ENCODE measurements around the gene RIMS3. TPM values are rescaled to one million over a fixed set of nuclear protein-coding genes. Genes with fewer than 3 reads are reported as not detected.
A peak's percentile ranks its signal among the peaks of the same experiment; 100 is the strongest.

RIMS3 gene
- polyA plus RNA-seq, 10 donors, result 0.32 to 0.75 (median 0.62) TPM

DNA sequence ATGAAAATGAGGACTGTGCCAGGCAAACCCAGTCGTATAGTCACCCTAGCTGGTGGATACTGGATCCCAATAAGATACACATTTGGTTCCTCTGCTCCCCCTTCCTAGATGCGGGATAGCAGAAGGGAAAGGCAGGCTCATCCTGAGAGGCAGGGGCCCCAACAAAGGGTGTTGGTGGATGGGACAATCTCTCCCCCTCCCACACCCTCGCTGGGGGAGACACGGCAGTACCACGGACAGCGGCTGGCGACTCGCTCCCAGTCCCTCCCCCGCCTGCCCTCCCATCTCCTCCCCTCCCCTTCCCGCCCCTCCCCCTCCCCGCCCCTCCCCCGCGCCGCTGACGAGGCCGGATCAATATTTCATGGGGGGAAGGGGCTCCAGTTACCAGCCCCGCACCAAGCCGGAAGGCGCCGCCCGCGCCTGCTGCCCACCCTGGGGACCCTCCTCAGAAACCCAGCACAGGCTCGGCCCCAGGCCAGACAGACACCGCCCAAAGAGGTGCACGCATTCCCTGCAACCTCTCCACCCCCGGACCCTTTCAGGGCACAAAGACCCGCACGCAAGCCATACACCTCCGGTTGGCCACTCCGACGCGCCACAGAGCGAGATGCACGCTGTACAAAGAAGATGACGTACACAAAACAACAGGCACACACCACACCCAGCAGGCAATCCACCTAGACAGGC lies 11.5 kb downstream of the RIMS3 start:
- peak in 1 of 3 donors; percentile 41 for DNase-seq

DNA sequence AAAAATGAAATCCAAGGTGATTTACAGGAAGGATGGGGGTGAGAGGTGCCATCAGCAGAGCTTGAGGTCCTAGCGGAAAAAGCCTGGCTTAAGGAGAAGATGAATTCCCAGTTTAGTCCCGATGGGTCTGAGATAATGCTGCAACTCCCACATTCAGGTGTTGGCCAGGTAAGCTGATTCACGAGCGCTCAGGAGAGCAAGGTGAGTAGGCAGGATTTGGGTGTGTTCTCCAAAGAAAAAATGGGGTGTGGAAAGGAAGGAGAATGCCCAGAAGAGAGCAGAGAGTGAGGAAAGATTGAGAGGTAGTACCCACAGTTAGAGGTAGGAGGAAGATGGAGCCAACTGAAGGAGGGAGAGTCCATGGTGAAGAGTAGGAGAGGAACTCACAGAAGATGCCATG lies 12.5 kb downstream of the RIMS3 start:
- no peak for DNase-seq

DNA sequence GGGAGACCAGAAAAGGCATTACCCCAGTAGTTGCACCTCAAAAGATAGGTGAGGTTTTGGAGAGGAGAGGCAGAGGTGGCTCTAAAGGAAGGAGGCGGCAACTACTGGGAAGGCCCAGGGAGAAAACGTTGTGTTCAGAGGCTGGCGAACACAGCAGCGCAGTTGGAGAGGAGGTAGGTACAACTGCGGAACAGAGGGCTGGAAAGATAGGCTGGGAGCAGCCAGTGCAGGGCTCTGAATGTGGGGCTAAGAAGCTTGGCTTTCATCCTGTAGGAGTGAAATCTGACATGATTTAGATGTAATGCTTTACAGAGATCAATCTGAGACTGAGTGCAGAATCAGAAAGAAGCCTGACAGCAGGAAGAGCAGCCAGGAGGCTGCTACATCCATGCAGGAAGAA lies 13.0 kb downstream of the RIMS3 start:
- DNase-seq, result no peak

DNA sequence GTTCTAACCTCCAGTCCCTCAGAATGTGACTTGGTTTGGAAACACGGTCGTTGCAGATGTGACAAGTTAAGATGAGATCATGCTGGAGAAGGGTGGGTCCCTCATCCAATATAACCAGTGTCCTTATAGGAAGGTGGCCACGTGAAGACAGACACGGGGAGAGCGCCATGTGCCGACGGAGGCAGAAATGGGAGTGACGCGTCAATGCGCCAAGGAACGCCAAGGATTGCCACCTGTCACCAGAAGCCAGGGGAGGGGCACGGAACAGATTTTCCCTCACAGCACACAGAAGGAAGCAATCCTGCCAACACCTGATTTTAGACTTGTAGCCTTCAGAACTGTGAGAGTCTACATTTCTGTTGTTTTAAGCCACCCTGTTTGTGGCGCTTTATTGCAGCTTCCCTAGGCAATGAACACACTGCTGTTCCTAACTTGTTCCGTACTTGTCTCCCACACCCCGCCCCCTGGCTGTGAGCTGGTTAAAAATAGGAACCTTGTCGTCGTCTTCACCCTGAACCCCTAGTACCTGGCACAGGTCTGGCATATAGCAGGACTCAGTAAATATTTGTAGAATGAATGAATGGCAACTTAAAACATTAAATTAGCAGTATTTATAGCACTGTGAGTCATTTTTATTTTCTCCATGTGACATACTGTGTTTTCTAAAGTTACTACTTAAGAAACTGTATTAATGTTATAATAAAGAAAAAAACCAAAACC lies 14.2 kb downstream of the RIMS3 start:
- DNase-seq, result no peak

DNA sequence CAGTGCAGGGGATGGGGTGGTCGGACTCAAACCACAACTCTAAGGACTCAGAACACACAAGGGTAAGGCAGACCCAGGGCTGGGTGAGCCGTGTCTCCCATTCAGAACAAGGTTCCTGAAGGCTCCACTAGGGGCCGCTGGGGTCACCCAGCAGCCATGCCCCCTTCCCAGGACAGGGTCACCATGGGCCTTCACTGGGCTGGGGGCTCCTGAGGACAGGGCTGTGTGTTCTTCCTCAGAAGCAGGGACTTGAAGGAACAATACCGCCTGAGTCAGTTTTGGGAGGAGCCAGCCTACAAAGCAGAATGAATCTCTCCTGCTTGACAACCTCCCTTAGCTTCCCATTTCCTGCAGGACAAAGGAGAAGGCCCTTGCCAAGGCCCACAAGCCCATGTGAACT lies 15.4 kb downstream of the RIMS3 start:
- no peak for DNase-seq

DNA sequence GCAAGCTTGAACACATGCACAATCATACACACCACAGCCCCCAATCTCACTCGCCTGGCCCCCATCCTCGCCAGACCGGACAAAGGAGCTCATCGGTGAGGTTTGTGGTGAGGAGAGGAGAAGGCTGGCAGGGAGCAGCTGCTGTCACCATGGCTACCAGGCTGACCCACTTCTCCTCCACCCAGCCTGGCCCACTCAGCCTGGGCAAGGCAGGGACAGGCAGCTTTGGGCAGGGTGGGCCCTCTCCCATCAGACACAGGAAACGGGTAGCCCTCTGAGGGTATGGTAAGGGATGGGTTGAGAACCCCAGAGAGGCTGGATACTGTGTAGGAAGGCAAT lies 15.9 kb downstream of the RIMS3 start:
- DNase-seq, result no peak

DNA sequence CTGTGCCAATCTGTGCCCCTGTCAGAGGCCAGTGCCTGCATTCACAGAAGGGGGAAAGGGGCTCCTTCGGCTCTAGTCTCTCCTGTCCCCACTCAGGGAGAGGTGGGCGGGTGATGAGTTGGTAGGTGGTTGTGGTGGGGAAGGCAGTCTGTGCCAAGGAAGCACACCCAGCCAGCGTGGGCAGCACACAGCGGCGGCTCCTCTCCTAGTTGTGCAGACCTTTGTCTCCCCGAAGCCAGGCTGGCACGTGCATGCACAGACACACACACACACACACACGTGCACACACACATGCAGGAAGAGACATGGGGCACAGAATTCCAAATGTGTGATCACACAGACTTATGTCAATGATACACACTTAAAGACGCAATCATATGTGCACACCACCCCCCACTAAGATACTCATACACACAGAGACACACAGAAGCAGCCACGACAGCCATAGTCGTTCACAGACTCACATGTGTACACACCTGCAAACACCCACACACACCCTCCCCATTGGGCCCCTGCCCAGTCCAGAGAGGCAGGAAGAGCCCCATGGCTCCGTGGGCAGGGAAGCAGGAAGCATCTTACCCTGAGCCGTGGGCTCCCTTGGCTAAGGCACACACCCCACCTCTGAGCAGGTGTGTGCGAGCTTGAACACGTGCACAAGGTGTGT lies 16.4 kb downstream of the RIMS3 start:
- no peak for DNase-seq

DNA sequence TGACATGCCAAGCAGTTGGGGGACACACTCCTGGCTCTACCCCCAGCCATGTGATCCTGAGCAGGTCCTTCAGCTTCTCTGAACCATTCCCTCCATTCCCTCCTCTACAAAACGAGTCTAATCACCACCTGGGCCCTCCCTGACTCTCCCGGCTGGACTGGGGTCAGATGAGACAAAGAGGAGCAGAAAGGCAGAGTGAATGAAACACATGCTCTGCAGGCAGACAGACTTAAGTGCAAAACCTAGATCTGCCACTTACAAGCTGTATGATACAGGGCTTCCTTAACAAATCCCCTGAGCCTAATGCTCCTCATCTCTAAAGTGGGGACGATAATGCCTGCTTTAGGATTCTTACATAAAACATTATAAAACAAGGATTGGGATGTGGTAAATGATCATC lies 17.3 kb downstream of the RIMS3 start:
- DNase-seq, result no peak

DNA sequence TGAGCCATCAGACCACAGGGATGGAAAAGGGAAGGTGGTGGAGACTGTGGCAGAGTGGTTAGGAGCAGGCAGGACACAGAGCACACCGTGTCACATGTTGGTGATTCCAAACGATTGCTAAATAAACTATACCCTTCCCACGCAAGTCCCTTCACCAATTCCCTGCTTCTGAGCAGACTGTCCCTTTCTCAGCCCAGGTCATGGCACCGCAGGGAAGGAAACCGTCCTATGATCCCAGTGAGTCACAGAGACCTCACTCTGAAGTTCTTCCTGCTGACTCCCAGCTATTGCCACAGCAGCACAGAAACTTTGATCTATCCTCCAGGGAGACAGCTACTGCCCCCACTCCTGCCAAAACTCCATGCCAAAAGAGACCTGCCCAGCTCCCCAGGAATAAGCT lies 19.2 kb downstream of the RIMS3 start:
- DNase-seq, result no peak

DNA sequence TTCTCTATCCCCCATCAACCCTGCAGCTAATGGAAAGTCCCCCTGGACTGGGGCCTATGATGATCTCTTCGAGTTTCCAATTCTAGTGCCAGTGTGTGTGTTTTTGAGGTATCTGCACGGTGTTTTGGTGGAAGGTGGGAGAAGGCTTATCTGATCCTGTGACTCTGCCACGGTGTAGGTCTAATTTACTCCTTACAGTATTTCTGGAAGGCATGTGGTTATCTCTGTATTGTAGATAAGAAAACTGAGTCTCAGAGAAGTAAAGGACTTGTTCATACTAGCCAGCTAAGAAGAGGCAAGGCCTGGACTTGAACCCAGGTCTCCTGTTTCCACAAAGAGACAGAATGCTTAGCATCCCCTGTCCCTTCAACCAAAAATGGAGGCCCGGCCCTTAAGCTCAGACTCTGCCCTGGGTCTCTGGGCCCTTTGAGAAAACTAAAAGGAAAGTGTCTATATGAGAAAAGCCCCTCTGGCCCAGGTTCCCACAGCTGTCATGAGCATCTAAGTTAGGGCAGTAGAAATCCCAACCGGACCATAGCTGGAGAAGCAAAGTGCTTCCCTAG lies 20.3 kb downstream of the RIMS3 start:
- DNase-seq, result no peak

DNA sequence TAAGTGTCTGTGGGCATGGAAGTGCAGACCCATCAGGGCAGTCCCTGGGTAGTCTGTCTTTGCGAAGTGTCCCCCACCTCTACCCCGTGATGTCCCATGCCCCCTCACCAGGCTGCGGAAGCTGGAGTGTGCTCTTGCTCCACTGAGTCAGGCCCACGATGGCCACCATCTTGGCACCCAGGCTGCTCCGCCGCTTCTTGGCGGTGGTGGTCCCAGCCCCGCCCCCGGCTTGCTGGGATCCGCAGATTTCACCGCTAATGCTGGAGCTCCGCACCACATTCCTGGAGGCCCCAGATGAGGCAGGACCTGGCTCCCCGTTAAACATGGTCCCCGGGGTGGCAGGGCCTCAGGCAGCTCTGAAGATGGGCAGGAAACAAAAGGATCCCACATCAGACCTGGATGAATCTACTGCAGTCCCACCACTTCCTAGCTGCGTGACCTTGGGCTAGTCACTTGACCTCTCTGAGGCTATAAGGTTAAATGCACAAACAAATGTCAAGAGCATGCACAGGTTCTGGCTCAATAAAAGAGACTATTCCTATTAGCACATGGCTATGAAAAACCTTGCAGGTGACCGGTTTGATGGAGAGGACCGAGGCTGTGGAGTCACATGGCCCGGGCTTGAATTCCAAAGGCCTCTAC lies 23.8 kb downstream of the RIMS3 start:
- DNase-seq, result no peak

DNA sequence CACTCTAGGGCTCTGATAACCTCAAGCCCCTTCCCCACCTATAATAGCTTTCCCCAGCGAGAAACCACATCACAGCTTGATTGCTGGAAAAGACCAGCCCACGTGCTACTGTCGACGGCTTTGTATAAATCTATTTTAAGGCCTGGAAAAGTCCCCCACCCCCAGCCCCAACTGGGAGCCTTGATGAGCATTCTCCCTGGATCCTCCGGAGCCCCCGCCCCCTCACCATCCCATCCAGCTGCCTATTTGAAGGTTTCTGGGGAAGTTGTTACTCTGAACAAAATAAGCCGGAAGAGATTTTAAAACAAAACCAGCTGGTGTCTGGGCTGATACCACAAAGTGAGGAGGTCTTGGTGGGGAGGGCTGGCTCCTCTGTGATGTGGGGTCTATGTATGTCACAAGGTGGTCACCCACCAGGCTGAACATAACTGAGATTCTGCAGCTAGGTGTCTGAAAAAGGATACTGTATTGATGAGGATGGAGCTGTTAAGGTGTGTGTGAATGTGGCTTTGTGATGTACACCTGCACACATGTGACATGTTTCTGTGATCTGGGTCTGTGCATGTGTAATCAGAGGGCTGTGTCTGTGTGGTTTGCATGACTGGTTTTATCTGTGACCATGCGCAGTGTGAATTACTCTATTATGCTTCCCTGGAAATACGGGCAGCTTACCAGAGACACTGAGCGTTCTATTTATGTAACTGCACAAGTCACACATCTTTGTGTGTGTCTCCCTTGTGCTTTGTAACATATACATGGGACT lies 25.0 kb downstream of the RIMS3 start:
- no peak for DNase-seq

DNA sequence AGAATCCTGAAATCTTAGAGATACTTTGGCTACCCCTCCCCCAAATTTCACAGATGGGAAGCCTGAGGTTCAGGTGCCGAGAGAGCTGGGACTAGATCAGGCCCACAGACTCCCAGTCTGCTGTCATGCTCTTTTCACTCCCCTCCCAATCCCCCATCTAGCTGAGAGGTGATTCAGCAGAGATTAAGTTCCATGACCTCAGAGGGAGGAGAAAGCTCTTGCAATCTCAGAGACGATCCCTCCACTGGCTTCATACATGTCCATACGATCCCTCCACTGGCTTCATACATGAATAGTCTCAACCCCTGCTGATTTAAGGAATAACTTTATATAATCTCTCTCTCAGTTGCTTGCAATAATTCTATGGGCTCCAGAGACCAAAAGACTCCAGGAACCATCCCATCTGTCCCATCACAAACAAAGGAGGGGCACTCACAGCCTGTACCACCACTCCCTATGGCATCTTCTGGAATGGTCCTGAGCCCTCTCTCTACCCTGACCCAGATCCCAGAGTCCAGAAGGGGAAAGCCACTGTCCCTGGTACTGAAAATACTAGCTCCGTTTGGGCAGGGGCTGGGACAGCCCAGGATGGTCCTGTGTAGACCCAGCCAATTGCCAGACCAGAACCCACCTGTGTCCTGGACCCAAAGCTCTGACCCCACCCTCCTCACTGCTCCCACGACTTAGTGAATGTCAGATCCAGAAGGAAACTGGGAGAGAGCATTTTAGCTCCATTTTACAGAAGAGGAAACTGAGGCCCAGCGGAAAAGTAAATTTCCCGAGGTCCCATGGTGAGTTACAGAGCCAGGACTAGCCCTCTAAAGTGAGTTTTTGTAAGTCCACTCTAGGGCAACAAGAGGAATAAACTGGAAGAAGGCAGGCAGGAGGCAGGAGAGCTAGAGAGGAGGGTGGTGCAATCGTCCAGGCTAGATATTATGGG lies 27.1 kb downstream of the RIMS3 start:
- DNase-seq, result no peak

DNA sequence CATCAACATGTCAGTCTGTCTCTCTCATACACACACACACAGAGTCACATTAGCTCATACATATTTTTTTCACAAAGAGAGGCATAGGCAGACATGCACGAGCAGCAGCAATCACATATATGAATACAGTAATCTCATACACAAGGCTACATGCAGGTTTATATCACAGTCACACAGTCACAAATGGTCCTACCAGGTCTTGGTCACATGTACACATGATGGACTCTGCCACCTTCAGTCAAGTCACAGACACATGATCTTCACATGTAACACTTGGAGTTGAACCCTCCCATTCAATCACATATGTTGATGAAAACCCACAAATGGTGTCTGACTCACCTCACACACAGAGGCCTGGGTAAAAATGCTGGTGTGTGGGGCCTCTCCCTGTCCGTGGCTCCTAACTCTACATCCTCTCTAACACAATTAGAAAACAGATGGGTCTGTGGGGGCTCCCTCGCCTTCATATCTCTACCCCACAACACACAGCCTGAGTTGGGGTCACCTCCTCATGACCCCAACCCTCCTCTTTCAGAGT lies 27.9 kb downstream of the RIMS3 start:
- no peak for DNase-seq

DNA sequence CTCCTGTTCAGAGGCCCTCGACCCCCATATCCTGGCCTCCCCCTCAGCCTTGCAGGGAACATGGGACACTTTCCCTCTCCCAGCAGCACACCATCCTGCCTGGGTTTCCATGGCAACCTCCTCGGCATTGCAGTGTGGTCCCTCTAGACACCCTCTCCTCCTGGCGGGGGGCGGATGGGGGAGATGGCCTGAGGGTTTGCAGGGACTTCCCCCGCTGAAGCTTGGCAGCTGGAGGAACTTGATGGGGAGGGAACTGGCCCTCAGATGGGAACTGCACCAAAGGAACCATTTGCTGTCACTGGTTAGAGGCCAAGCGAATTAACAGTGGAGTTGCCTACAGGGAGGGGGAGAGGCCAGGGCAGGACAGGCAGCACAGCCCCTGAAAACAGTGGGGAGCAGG lies 28.7 kb downstream of the RIMS3 start:
- no peak for DNase-seq

DNA sequence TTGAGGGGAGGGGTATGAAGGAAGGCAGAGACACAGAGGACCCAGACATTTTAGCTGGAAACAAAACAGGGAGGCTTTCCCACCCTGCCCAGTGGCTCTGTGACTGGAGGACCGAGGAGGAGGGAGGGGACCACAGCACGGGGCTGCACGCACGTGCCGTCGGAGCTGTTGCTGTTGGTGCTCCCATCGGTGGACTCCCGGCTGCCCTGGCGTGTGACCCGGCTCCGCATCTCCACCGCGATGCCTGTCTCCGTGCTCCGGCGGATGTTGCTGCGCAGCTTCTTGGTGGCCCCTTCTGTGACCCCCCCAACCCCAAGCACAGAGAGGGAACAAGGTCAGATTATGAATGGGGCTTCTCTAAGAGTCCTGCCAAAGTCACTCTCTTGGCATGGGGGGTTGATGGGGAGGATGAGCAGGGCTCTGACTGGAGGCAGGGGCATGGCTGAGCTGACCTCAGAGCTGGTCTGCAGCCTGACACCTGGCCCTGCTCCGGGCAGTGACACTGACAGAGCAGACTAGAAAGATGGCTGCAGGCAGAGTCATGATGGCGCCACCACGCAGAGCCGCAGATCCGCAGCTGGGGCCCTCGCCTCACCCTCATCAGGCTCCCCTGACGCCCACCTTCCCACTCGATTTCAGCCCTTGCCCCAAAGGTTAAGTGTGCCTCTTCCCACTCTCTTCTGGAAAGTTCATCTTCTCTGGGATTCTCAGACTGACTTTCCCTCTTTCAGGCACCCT lies 29.6 kb downstream of the RIMS3 start:
- no peak for DNase-seq

DNA sequence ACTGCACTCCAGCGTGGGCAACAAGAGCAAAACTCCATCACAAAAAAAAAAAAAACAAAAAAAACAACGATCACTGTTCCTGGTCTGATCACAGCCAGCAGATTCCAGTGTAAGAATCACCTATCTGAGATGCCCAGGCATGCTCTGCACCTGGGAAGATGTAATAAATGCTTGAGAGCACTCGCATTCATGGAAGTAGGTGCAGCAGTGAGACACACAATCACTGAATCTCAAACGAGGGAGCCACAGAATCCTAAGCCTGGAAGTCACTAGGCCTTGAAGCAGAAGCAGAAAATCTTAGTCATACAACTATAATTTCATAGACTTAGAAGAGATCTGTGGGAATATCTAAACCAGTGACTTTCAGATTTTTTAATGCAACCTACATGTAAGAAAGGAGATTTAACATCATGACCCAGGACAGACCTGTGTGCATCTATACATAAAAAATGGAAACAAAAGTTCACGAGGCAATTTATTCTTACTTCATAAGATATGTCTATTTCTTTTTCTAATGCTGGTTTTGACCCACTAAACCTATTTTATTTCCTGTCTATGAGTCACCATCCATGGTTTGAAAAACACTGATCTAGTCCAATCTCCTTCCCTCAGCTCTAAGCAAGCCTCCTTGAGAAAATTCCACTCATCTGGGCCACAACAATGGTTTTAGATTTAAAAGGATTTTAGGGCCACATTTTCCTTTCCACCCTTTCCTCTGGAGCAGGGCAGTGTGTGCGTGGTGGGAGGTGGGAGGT lies 30.4 kb downstream of the RIMS3 start:
- no peak for DNase-seq

DNA sequence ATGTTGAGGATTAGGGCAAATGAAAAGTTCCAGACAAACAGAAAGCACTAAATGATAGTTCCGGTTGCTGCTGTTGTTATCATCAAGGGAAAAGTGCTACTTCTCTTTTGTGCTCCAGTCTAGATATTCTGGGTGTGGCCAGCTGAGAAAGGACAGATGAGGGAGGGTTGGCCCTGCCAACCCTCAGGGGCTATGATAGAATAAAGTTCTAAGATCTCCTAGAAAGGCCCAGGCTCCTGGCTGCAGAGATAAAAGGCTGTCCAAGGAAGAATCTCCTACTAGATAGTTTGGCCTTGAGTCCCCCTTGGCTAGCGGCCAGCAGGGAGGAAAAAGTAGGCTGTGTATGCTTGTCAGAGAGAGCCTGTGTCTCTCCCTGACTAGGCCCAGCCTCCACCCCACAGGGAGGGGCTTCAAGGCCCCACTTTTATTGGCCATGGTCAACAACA lies 31.5 kb downstream of the RIMS3 start:
- DNase-seq, result peak in 2 of 3 donors; percentile 26 to 55

DNA sequence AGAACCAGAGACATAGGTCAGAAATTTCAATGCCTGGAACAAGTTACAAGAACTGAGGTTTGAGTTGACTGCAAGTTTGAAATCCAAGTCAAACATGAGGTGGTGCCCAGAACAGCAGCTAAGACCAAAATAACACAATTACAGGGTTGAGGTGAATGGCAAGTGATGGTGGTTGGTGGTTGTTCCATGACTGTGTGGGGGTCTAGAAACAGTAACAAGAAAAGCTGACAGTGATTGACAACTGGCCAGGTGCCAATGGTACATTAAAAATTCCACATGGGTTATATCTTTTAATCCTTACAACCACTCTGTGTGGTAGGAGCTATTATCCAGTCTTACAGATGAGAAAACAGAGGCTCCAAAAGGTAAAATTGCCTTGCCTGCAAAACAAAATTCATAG lies 32.0 kb downstream of the RIMS3 start:
- DNase-seq, result no peak
